H1 (cell line): ENCODE results near the gene USP53. TPM values are rescaled to one million over a fixed set of nuclear protein-coding genes. Genes with fewer than 3 reads are reported as not detected.

Experiments used
- CTCF ChIA-PET: fragments of 300-600 bp; sonication (Branson Sonifier 250); formaldehyde crosslinking; loops from one replicate; lab custom pipeline; 2021; ENCODE audit not compliant: partially characterized antibody; lab: Charles Lee
- POLR2A ChIA-PET: fragments of 300-600 bp; sonication (Branson Sonifier 250); formaldehyde crosslinking; loops from one replicate; lab custom pipeline; 2021; ENCODE audit warnings: inconsistent platforms; ENCODE audit not compliant: partially characterized antibody; lab: Charles Lee
- DNase-seq, 2 experiments: peaks; one replicate each; pipeline versions ENCODE4 v3.0.0 to v3.0.0-alpha.2; 2010 to 2022; ENCODE audit warnings: low spot score in 2 of 2, low read depth in 1 of 2, mixed read lengths in 1 of 2
- FAIRE-seq: peaks from 2 replicates; lab custom pipeline; 2011; peaks lifted over from hg19 to GRCh38; lab: Jason Lieb, UNC
- H2AFZ ChIP-seq: 2 replicates; pipeline ENCODE4 v1.8.1; 2012; ENCODE audit warnings: low read length, inconsistent platforms
- H2AK5ac ChIP-seq: 2 replicates; pipeline ENCODE4 v1.6.1; 2013; ENCODE audit warnings: low read depth, low read length
- H2BK120ac ChIP-seq: replicated peaks from 2 replicates; pipeline ENCODE3; 2013; ENCODE audit warnings: low read depth, low read length, inconsistent platforms
- H2BK12ac ChIP-seq: 2 replicates; pipeline ENCODE4 v1.6.1; 2013; ENCODE audit warnings: low read depth, low read length
- H2BK15ac ChIP-seq: 2 replicates; pipeline ENCODE4 v1.6.1; 2013; ENCODE audit warnings: low read length
- H2BK20ac ChIP-seq: 2 replicates; pipeline ENCODE4 v1.6.1; 2013; ENCODE audit warnings: low read length
- H2BK5ac ChIP-seq: 2 replicates; pipeline ENCODE4 v1.6.1; 2013; ENCODE audit warnings: low read depth, low read length
- H3K14ac ChIP-seq: 2 replicates; pipeline ENCODE4 v1.6.1; 2013; ENCODE audit warnings: inconsistent platforms; ENCODE audit not compliant: insufficient read length
- H3K18ac ChIP-seq: 2 replicates; pipeline ENCODE4 v1.6.1; 2013; ENCODE audit warnings: low read length; ENCODE audit errors: extremely low read depth
- H3K23ac ChIP-seq: 2 replicates; pipeline ENCODE4 v1.6.1; 2013; ENCODE audit warnings: inconsistent platforms; ENCODE audit not compliant: insufficient read length
- H3K23me2 ChIP-seq: 2 replicates; pipeline ENCODE4 v1.6.1; 2013; ENCODE audit warnings: low read depth, low read length
- H3K27ac ChIP-seq: 2 replicates; pipeline ENCODE4 v1.6.1; 2011; ENCODE audit warnings: low read depth, low read length, inconsistent platforms
- H3K27me3 ChIP-seq, 4 experiments: replicated peaks in 1 of 4; 1 replicate in 1 of 4; 2 replicates in 3 of 4; pipeline versions ENCODE4 v1.6.1 to v1.8.1; 2011 to 2013; ENCODE audit warnings: low read length in 3 of 4, mild to moderate bottlenecking in 3 of 4, inconsistent platforms in 2 of 4, mixed read lengths in 2 of 4, moderate library complexity in 1 of 4; ENCODE audit not compliant: control insufficient read depth in 3 of 4, insufficient read depth in 3 of 4; ENCODE audit errors: extremely low read depth in 1 of 4
- H3K36me3 ChIP-seq, 4 experiments: 2 replicates each; pipeline versions ENCODE4 v1.6.1 to v1.8.1; 2011 to 2013; ENCODE audit warnings: mild to moderate bottlenecking in 4 of 4, low read length in 3 of 4, moderate library complexity in 2 of 4, control low read depth in 1 of 4, inconsistent platforms in 1 of 4; ENCODE audit not compliant: insufficient read depth in 4 of 4, control insufficient read depth in 2 of 4
- H3K4ac ChIP-seq: replicated peaks from 2 replicates; pipeline ENCODE3; 2013; ENCODE audit warnings: low read length, low read depth, mixed read lengths, inconsistent platforms; ENCODE audit not compliant: insufficient read length
- H3K4me1 ChIP-seq, 4 experiments: replicated peaks in 1 of 4; 1 replicate in 1 of 4; 2 replicates in 3 of 4; pipeline versions ENCODE4 v1.6.1 to v1.8.1; 2011 to 2013; ENCODE audit warnings: low read length in 3 of 4, inconsistent platforms in 2 of 4, mixed read lengths in 1 of 4; ENCODE audit not compliant: insufficient read depth in 4 of 4, control insufficient read depth in 3 of 4
- H3K4me2 ChIP-seq, 2 experiments: 2 replicates each; pipeline versions ENCODE4 v1.6.1 to v1.8.1; 2011 to 2013; ENCODE audit warnings: low read depth in 2 of 2, low read length in 2 of 2, control low read depth in 1 of 2, inconsistent platforms in 1 of 2, mild to moderate bottlenecking in 1 of 2; ENCODE audit not compliant: insufficient read depth in 1 of 2
- H3K4me3 ChIP-seq, 4 experiments: fragments of 200-600, 300-600 bp in 1 of 4; sonication (generic), shearing (Covaris generic), sonication (Bioruptor Twin) in 1 of 4; 2 replicates each; pipeline versions ENCODE4 v1.5.1 to v1.8.1; 2011 to 2016; ENCODE audit warnings: low read length in 4 of 4, low read depth in 3 of 4, control low read depth in 2 of 4, inconsistent platforms in 2 of 4, mild to moderate bottlenecking in 2 of 4, mixed read lengths in 1 of 4, moderate library complexity in 1 of 4; ENCODE audit not compliant: insufficient read depth in 2 of 4; ENCODE audit errors: extremely low read depth in 1 of 4
- H3K56ac ChIP-seq: replicated peaks from 2 replicates; pipeline ENCODE3; 2013; ENCODE audit warnings: low read depth, mild to moderate bottlenecking, mixed read lengths, low read length, inconsistent platforms; ENCODE audit not compliant: insufficient read length
- H3K79me1 ChIP-seq: 2 replicates; pipeline ENCODE4 v1.6.1; 2013; ENCODE audit warnings: low read depth, low read length, control low read depth
- H3K79me2 ChIP-seq, 2 experiments: 2 replicates each; pipeline versions ENCODE4 v1.6.1 to v1.8.1; 2012 to 2013; ENCODE audit warnings: low read length in 2 of 2, mild to moderate bottlenecking in 2 of 2, inconsistent platforms in 1 of 2; ENCODE audit not compliant: insufficient read depth in 2 of 2, control insufficient read depth in 1 of 2
- H3K9ac ChIP-seq, 4 experiments: replicated peaks in 1 of 4; 1 replicate in 1 of 4; 2 replicates in 3 of 4; pipeline versions ENCODE4 v1.6.1 to v1.8.1; 2011 to 2013; ENCODE audit warnings: low read depth in 3 of 4, low read length in 3 of 4, control low read depth in 2 of 4, mild to moderate bottlenecking in 2 of 4, moderate library complexity in 2 of 4, inconsistent platforms in 1 of 4; ENCODE audit errors: extremely low read depth in 1 of 4
- H3K9me3 ChIP-seq, 2 experiments: 2 replicates each; pipeline versions ENCODE4 v1.6.1 to v1.8.1; 2012 to 2013; ENCODE audit warnings: mild to moderate bottlenecking in 2 of 2, moderate library complexity in 2 of 2, control low read depth in 1 of 2, inconsistent platforms in 1 of 2, low read depth in 1 of 2, low read length in 1 of 2, mixed read lengths in 1 of 2; ENCODE audit not compliant: insufficient read depth in 2 of 2
- H4K20me1 ChIP-seq, 2 experiments: replicated peaks in 1 of 2; 2 replicates each; pipeline versions ENCODE3 to v1.8.1; 2011 to 2013; ENCODE audit warnings: inconsistent platforms in 2 of 2, low read length in 2 of 2, mild to moderate bottlenecking in 1 of 2; ENCODE audit not compliant: insufficient read depth in 2 of 2, control insufficient read depth in 1 of 2
- H4K5ac ChIP-seq: 2 replicates; pipeline ENCODE4 v1.6.1; 2013; ENCODE audit warnings: low read length, low read depth, mixed read lengths, inconsistent platforms; ENCODE audit not compliant: insufficient read length
- H4K8ac ChIP-seq: 2 replicates; pipeline ENCODE4 v1.8.0; 2013; ENCODE audit warnings: mild to moderate bottlenecking, moderate library complexity, low read length, inconsistent platforms; ENCODE audit not compliant: insufficient read depth; ENCODE audit errors: extremely low read depth
- H4K91ac ChIP-seq: replicated peaks from 2 replicates; pipeline ENCODE3; 2013; ENCODE audit warnings: low read length, mixed read lengths, inconsistent platforms; ENCODE audit not compliant: insufficient read length
- CEBPB ChIP-seq: IDR thresholded peaks from 2 replicates; pipeline ENCODE4 v1.6.1; 2012; ENCODE audit warnings: low read depth, low read length
- CHD1 ChIP-seq: IDR thresholded peaks from 2 replicates; pipeline ENCODE4 v1.6.1; 2012; ENCODE audit warnings: low read depth, low read length, improper control_type of control experiment
- KDM5A ChIP-seq: fragments of 200-600 bp; IDR thresholded peaks from 2 replicates; pipeline ENCODE4 v1.7.1; 2012; ENCODE audit warnings: mild to moderate bottlenecking, low read length, inconsistent platforms, mixed read lengths
- RBBP5 ChIP-seq: IDR thresholded peaks from 2 replicates; pipeline ENCODE4 v1.7.1; 2012; ENCODE audit warnings: low read depth, mild to moderate bottlenecking, inconsistent platforms, low read length, moderate library complexity, borderline replicate concordance
- RNF2 ChIP-seq: fragments of 200-900, 300-1000 bp; sonication (generic); IDR thresholded peaks from 2 replicates; pipeline ENCODE4 v1.7.1; 2016; ENCODE audit warnings: borderline replicate concordance, low read depth, mild to moderate bottlenecking, antibody characterized with exemption, low read length; ENCODE audit not compliant: poor library complexity, severe bottlenecking; ENCODE audit errors: missing control alignments
- RXRA ChIP-seq: IDR thresholded peaks from 2 replicates; pipeline ENCODE4 v1.6.1; 2011; ENCODE audit warnings: low read depth, mild to moderate bottlenecking, low read length, moderate library complexity; ENCODE audit not compliant: insufficient read depth
- SIX5 ChIP-seq: IDR thresholded peaks from 2 replicates; pipeline ENCODE4 v1.6.1; 2011; ENCODE audit warnings: mild to moderate bottlenecking, low read depth, low read length
- SP4 ChIP-seq: IDR thresholded peaks from 2 replicates; pipeline ENCODE4 v1.6.1; 2012; ENCODE audit warnings: low read length, inconsistent platforms
- SRF ChIP-seq: IDR thresholded peaks from 2 replicates; pipeline ENCODE4 v1.6.1; 2011; ENCODE audit warnings: mild to moderate bottlenecking, low read depth, low read length, moderate library complexity
- polyA plus RNA-seq, 7 experiments: library from polyadenylated mRNA; depleted of rRNA in 3 of 7; stranded (reverse) in 5 of 7; unstranded in 2 of 7; fragments of >200 nt in 5 of 7; fragments of 200-250 nt in 2 of 7; gene quantifications; 1 replicate in 5 of 7; 2 replicates in 1 of 7; 4 replicates in 1 of 7; pipeline versions ENCODE4 v1.2.1 to v1.2.3, GENCODE V29; 2011 to 2013; ENCODE audit warnings: missing spikeins in 2 of 7, mixed read lengths in 2 of 7
- total RNA-seq: library from RNA; stranded (reverse); fragmentation: NEBNext Ultra II Directional; extraction: Animal tissue kit (Norgen Biotek cat#: 25700); gene quantifications from 2 replicates; pipeline ENCODE4 v1.2.1, GENCODE V29; 2021

Gene USP53
- total and polyA plus RNA-seq, 2 of the 8 experiments (the other 6 are each of a cell fraction or from before 2014, with no cell fraction given) = 2.9 to 14.9 TPM

DNA sequence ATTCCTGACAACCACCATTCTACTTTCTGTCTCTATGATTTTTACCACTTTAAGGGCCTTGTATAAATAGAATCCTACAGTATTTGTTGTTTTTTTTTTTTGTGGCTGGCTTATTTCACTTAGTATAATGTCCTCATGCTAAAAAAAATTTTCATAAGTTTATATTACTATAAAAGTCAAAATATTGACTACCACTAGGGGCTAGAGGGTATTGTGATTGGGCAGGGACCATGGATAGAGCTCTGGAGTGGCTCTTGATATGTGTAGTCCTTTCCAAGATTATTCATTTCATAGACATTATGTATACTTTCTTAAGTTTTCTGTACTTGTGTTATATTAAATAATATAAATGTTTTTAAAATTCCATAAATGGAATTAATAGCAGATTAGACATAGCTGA is 42.3 kb upstream of the USP53 start:
- no peak overlapping the region for H2BK120ac ChIP-seq
- H3K4me3 ChIP-seq = no peak overlapping the region
- no peak overlapping the region for H3K4ac ChIP-seq
- H2BK12ac ChIP-seq = no peak overlapping the region
- H2BK20ac ChIP-seq = no peak overlapping the region
- FAIRE-seq = no peak
- H4K91ac ChIP-seq = no peak overlapping the region
- H3K9me3 ChIP-seq = 0 out of 4 replicates have a peak, but pooled peaks cover 0 to 3% of the 10 kb centered on the region in 2 experiments
- H3K4me2 ChIP-seq = no peak overlapping the region
- H4K5ac ChIP-seq = no peak overlapping the region
- H3K27me3 ChIP-seq = no peaks in the 10 kb centered on the region
- POLR2A ChIA-PET = no interaction called here
- H3K56ac ChIP-seq = no peak overlapping the region
- no peaks in the 10 kb centered on the region for H3K4me1 ChIP-seq
- no peak overlapping the region for H3K27ac ChIP-seq
- H3K79me1 ChIP-seq = no peaks in the 10 kb centered on the region
- H2BK5ac ChIP-seq = no peak overlapping the region
- CTCF ChIA-PET = interaction anchor here (0.8 to 0.9 kb wide), 3 partner anchors 21 to 187 kb away, joined by 3 to 5 read pairs (median 5); no protein-coding TSS in a partner anchor
- no peak overlapping the region for H3K18ac ChIP-seq
- no peaks in the 10 kb centered on the region for H3K36me3 ChIP-seq
- H3K23me2 ChIP-seq = no peaks in the 10 kb centered on the region
- H3K23ac ChIP-seq = no peak overlapping the region
- H3K14ac ChIP-seq = no peak overlapping the region
- H3K9ac ChIP-seq = no peak overlapping the region
- H4K8ac ChIP-seq = no peak overlapping the region
- TF ChIP-seq RNF2 (no peak), SRF (no peak), RXRA (no peak), RBBP5 (no peak), KDM5A (no peak), CHD1 (no peak), CEBPB (no peak), SIX5 (no peak), SP4 (no peak)
- H2AK5ac ChIP-seq = no peak overlapping the region
- H2BK15ac ChIP-seq = no peak overlapping the region
- H4K20me1 ChIP-seq = no peaks in the 10 kb centered on the region
- H3K79me2 ChIP-seq = no peaks in the 10 kb centered on the region
- no peak for DNase-seq
- no peak overlapping the region for H2AFZ ChIP-seq
